ENCODE results near the gene TSPAN31. TPM values are rescaled to one million over a fixed set of nuclear protein-coding genes. Genes with fewer than 3 reads are reported as not detected.
A peak's percentile ranks its signal among the peaks of the same experiment; 100 is the strongest.

The TSPAN31 gene
- total and polyA plus RNA-seq, 10 donors = 16.9 to 93.1 (median 29.0) TPM

- peaks cover 7 to 45% (median 36%) of the 10 kb centered on the region in 7 donors for H3K27me3 ChIP-seq (replicated peaks in 1 of 7)
- no peak for DNase-seq
- peak overlapping the region in 1 of 8 donors; percentile 76 for H3K4me3 ChIP-seq
- WGBS, 5 donors = 73 to 83% (median 78%) methylated on average over 6 of the region's 6 CpGs
- no peak for TF ChIP-seq POLR2A (IDR thresholded peaks at IDR 0.05)
- TF ChIP-seq CTCF (IDR thresholded peaks at IDR 0.05 in 8 of 11, conservative IDR thresholded peaks at IDR 0.05 in 3 of 11) = no peak
- TF ChIP-seq POLR2AphosphoS5 (IDR thresholded peaks at IDR 0.05) = no peak
- H3K27ac ChIP-seq = no peak overlapping the region
- H3K9me3 ChIP-seq = no peaks in the 10 kb centered on the region
- H3K36me3 ChIP-seq = peaks cover 0 to 12% (median 4%) of the 10 kb centered on the region in 6 donors
- peaks cover 21 to 42% (median 29%) of the 10 kb centered on the region in 6 donors for H3K4me1 ChIP-seq
- intact Hi-C loops (cut with DNase I; ENCODE audit: low total_unique reads) = no loop called here
Measured at GRCh38 chr12:57763881-57764661, 19.2 kb downstream of the TSPAN31 start.

GRCh38 chr12:57764662-57765002 lies 19.8 kb downstream of the TSPAN31 start:
- peak overlapping the region in 7 of 8 donors; percentile 45 to 76 (median 52) for H3K4me3 ChIP-seq
- WGBS, 5 donors = 15 to 22% (median 20%) methylated on average over 15 to 17 of the region's 17 CpGs
- intact Hi-C loops (cut with DNase I; ENCODE audit: low total_unique reads) = no loop called here

GRCh38 chr12:57765003-57765697 lies 20.3 kb downstream of the TSPAN31 start:
- no peaks in the 10 kb centered on the region for H3K9me3 ChIP-seq
- H3K27me3 ChIP-seq (replicated peaks in 1 of 7) = peaks cover 7 to 45% (median 36%) of the 10 kb centered on the region in 7 donors
- intact Hi-C loops (cut with DNase I; ENCODE audit: low total_unique reads) = no loop called here
- no peak overlapping the region for H3K27ac ChIP-seq
- H3K4me1 ChIP-seq = peaks cover 21 to 36% (median 29%) of the 10 kb centered on the region in 6 donors
- peak overlapping the region; percentile 12 to 76 (median 50) for H3K4me3 ChIP-seq
- peak; percentile 88 for DNase-seq
- peak in 1 of 3 donors; percentile 54 for TF ChIP-seq POLR2AphosphoS5 (IDR thresholded peaks at IDR 0.05)
- no peak for TF ChIP-seq POLR2A (IDR thresholded peaks at IDR 0.05)
- TF ChIP-seq CTCF (IDR thresholded peaks at IDR 0.05 in 8 of 11, conservative IDR thresholded peaks at IDR 0.05 in 3 of 11) = peak in 4 of 11 experiments; percentile 25 to 49 (median 47)
- 1 to 2% (median 1%) methylated on average over 49 to 60 of the region's 60 CpGs for WGBS, 5 donors
- peaks cover 0 to 20% (median 1%) of the 10 kb centered on the region in 6 donors for H3K36me3 ChIP-seq

More at GRCh38 chr12:57764662-57765002, 19.8 kb downstream of the TSPAN31 start:
- Histone ChIP-seq H3K27me3 (replicated peaks in 1 of 7) (peaks cover 7 to 45% (median 36%) of the 10 kb centered on the region in 7 donors), H3K4me1 (peaks cover 21 to 37% (median 29%) of the 10 kb centered on the region in 6 donors), H3K27ac (no peak overlapping the region), H3K9me3 (no peaks in the 10 kb centered on the region), H3K36me3 (peaks cover 0 to 15% (median 1%) of the 10 kb centered on the region in 6 donors)
- DNase-seq = no peak
- TF ChIP-seq CTCF (IDR thresholded peaks at IDR 0.05 in 8 of 11, conservative IDR thresholded peaks at IDR 0.05 in 3 of 11) (no peak), POLR2A (IDR thresholded peaks at IDR 0.05) (no peak), POLR2AphosphoS5 (IDR thresholded peaks at IDR 0.05) (no peak)

Measured in spleen (tissue), 11 donors.